GM19395 (cell line): ENCODE data around the gene FAM193A.
"Not testable (repeated sequence)": the region's sequence is repeated elsewhere in the genome, so short reads cannot be mapped to it uniquely, and the experiment has no call there.

ENCODE experiments used
- ATAC-seq: cut with Tn5 transposase; IDR thresholded peaks from one replicate; pipeline ENCODE4 v1.9.1; 2021; ENCODE audit warnings: mild to moderate bottlenecking, moderate library complexity; ENCODE audit not compliant: unreplicated experiment

FAM193A gene

DNA sequence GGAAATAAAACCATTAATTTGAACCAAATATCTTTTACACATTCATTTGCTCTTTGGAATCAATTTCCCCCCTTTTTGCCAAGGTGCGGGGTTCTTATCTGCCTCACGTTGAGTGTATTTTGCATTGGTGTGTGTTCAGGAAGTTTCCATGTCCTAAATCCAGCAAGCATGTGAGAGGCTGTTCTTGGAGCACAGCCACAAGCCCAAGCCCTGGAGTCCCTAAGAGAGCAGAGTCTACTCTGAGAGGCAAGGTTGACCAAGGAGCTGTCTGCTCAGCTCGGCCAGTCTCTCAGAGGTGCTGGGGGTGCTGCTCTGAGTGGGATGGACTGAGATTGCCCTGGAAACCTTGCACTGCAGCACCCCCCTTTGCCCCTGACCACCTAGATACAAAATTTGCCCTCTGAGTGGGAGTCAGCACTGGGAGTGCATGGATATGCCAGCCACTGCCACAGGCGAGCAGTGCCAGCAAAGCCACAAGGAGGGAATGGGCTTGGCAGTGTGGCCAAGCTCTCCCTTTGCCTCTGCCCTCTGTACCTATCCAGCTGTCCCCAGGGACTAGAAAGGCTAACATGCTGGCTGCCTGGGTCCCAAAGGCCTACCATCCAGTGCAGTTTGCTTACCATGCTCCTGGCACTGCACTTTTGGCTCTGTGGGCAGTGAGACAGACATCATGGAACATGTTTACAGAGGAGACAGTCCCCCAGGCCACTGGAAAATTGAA lies 20.5 kb upstream of the FAM193A start:
- ATAC-seq, result no peak

- no peak for ATAC-seq
Observed at GRCh38 chr4:2516635-2517034, 19.8 kb upstream of the FAM193A start.

- no peak for ATAC-seq
Observed at GRCh38 chr4:2526559-2526958, 9.9 kb upstream of the FAM193A start.

DNA sequence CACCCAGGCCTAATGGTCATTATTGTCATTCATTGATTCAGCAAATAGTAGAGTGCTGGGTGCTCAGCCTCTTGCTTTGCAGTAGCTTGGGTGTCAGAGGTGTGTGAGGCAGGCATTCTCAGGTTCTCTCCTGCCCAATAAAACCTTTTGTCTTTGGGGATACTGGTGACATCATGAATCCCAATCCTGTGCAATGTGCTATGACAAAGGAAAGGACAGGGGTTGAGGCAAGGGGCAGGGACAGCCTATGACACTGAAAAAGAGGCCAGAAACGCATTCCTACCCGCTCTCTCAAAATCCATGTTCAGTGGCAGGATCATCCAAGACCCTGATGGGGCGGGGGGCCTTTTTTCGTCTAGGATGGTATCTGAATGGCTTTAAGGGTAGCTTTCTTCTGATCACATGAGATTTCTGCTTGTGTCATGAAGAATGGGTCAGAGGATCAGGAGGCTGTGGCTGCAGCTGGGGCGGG lies 1.5 kb upstream of the FAM193A start:
- no peak for ATAC-seq

DNA sequence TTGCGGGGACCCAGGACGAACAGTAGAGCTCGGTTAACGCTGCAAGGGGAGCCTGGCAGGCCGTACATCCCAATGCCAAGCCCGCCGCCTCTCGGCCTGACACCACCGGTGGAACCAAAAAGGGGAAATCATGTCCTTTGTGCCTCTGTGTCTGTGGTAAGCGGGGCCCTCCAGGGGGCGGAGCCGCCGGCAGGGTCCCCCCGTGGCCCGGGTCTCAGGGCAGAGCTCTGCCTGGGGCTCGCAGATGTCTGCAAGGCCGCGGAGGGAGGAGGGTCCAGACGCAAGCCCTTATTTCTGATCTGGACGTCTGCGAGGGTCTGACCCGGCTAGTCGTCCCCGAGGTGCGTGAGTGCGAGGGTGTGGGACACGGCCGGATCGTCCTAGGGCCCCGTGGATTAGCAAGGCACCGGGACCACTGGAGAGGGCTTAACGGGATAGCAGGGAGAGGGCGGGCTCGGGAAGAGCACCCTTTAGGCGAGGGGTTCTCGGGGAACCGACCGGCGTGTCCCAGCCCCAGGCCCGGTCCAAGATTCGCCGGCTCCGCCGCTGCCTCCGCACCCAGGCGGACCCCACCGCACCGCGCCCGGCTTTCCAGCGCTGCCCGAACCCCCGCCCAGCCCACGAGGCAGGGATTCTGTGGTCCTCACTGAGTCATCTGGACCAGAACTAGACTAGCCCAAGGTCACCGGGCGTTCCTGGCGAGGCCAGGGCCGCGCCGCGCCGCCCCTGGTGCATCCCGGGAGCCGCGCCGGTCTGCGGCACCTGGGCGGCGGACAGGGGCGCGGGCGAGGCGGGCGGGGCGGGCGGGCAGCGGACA lies 863 bp upstream of the FAM193A start:
- ATAC-seq, result peak; percentile 33

GRCh38 chr4:2537011-2537830 lies 774 bp downstream of the FAM193A start:
- ATAC-seq, result peak; percentile 19

DNA sequence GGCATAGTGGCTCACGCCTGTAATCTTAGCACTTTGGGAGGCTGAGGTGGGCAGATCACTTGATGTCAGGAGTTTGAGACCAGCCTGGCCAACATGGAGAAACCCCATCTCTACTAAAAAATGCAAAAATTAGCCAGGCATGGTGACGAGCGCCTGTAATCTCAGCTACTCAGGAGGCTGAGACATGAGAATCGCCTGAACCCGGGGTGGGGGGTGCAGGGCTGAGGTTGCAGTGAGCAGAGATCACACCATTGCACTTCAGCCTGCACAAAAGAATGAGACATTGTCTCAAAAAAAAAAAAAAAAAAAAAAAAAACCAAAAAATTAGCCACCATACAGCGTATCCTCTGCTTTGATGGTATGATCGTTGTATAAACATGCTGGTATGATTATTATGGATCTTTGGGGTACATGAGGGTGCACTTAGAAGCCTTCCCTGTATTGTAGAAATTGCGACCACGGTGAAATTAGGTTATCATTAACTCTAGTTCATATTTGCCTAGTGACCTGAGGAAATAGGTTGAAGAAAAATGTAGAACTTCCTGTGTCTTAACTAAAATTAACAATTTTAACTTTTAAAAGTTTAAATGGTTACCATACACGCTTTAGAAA lies 7.2 kb downstream of the FAM193A start:
- ATAC-seq, result not testable (repeated sequence)

DNA sequence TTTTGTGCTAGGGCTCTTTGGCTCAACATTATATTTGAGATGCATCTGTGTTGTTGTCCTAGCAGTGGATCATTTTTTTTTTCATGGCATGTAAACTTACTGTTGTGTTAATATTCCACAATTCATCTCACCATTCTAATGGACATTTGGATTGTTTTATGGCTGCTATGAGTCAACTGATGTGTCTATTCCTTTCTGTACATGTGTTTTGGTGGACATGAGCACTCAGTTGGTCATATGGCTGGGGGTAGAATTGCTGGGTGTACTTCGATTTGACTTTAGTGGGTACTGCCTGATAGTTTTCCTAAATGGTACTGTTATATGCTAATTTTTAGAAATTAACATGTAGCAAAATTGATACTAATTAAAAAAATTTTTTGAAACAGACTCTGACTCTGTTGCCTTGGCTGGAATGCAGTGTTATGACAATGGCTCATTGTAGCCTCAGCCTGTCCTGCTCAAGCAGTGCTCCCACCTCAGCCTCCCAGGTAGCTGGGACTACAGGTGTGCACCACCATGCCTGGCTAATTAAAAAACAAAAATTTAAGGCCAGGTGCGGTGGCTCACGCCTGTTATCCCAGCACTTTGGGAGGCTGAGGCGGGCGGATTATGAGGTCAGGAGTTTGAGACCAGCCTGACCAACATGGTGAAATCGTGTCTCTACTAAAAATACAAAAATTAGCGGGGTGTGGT lies 9.0 kb downstream of the FAM193A start:
- no peak for ATAC-seq

- ATAC-seq, result no peak
Observed at GRCh38 chr4:2546286-2546823, 9.9 kb downstream of the FAM193A start.

- ATAC-seq, result not testable (repeated sequence)
Observed at GRCh38 chr4:2546961-2547691, 10.7 kb downstream of the FAM193A start.

DNA sequence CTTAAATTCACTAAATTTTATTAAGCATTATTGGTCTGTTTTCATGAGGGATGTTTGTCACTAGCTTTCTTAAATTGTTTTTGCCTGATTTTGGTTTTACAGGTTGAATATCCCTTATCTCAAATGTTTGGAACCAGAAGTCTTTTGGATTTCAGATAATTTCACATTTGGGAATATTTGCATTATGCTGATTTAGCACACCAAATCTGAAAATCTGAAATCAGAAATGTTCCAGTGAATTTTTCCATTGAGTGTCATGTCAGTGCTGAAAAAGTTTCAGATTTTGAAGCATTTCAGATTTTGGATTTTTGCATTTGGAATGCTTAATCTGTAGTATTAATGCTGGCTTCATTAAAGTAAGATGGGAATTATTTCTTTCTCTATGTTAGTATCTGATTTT lies 14.7 kb downstream of the FAM193A start:
- ATAC-seq, result no peak

DNA sequence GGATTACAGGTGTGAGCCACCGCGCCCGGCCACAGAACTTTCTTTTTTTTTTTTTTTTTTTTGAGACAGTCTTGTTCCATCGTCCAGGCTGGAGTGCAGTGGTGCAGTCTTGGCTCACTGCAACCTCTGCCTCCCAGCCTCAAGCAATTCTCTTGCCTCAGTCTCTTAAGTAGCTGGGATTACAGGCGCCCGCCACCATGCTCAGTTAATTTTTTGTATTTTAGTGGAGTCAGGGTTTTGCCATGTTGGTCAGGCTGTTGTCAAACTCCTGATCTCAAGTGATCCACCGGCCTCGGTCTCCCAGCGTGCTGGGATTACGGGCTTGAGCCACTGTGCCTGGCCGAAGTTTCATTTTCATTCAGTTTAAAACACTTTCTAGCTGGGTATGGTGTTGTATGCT lies 16.4 kb downstream of the FAM193A start:
- ATAC-seq, result no peak

GRCh38 chr4:2558301-2558700 lies 21.9 kb downstream of the FAM193A start:
- ATAC-seq, result no peak

- no peak for ATAC-seq
Observed at GRCh38 chr4:2560167-2560566, 23.7 kb downstream of the FAM193A start.

- no peak for ATAC-seq
Observed at GRCh38 chr4:2565533-2565932, 29.1 kb downstream of the FAM193A start.

DNA sequence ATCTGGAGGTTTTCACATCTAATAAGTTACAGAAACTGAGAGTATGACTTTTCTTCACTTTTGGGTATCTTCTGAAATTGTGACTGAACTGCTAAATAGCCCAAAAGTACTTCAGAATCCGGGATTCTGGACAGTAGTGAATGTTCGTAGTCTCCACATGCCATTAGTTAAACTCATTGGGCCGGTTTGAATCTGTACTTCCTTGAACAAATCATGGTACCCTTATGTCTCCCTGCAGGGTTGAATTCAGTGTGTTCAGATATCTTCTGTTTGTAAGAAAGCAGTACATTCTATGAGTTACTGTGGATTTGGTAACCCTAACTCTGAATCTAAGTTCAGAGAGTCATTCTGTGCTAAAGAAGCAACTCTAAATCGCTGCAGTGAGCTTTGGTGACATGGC lies 33.6 kb downstream of the FAM193A start:
- no peak for ATAC-seq

DNA sequence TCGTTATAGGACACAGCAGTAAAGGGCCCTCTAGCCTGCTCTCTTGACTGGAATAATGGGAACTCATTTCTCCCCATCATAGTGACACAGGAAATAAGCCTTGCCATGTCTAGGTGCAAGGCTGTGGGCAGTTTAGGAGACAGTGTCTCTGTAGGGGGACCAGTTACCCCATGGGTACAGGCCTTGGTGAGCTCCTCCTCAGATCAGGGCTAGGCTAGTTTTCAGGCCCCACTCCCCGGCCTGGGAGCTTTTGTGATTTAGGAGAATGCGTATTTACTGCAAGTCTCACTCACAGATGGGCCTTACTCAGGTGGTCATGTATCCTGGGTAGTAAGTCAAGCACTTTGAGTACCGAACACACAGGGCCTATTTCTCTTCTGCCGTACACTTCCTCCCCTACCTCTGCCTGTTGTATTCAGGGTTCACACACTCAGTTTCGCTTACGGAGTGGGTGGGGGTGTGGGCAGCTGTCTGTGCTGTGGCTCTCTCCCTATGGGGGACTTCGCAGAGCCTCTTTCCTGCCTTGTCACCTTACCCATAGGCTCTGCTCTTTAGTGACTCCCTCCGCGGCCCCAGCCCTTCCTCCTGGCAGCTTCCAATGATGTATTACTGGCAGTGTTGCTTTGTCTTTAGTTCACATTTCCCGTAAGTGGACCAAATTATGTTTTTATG lies 34.2 kb downstream of the FAM193A start:
- ATAC-seq, result peak; percentile 96

- ATAC-seq, result no peak
Observed at GRCh38 chr4:2572076-2572475, 35.6 kb downstream of the FAM193A start.

DNA sequence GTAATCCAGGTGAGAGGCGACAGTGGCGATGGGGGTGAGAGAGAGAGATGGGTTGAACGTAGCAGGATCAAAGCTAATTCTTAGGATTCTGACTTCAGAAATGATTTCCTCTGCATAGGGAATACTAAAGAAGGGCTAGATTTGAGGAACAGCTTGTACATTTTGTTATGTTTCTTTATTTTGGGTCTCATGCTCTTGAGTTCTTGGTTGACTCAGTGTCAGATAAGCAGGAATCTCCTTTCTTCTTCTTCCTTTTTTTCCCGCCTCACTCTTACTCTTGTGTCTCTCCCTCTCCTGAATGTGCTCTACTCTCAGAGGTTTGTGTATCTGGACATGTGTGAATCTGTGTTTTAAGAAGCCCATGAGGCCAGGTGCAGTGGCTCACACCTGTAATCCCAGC lies 36.4 kb downstream of the FAM193A start:
- no peak for ATAC-seq
